Nephron progenitor cell (in vitro differentiated cells): ENCODE data around the gene ABCB8.
A peak's percentile ranks its signal among the peaks of the same experiment; 100 is the strongest.

Source experiments
- DNase-seq: peaks from one replicate; pipeline ENCODE4 v3.0.0; 2021
- H3K27ac Mint-ChIP-seq: 2 replicates; pipeline ENCODE4 v1.8.0; 2021; ENCODE audit warnings: mild to moderate bottlenecking, moderate library complexity, mixed read lengths
- H3K27me3 Mint-ChIP-seq: 2 replicates; pipeline ENCODE4 v1.8.0; 2021; ENCODE audit warnings: mild to moderate bottlenecking, low read depth, mixed read lengths; ENCODE audit not compliant: poor library complexity
- H3K36me3 Mint-ChIP-seq: 2 replicates; pipeline ENCODE4 v1.8.0; 2021; ENCODE audit warnings: low read depth, mixed read lengths
- H3K4me1 Mint-ChIP-seq: 2 replicates; pipeline ENCODE4 v1.8.0; 2021; ENCODE audit warnings: mixed read lengths
- H3K4me3 Mint-ChIP-seq: 2 replicates; pipeline ENCODE4 v1.8.0; 2021; ENCODE audit warnings: mild to moderate bottlenecking, moderate library complexity, mixed read lengths
- H3K9me3 Mint-ChIP-seq: 2 replicates; pipeline ENCODE4 v1.8.0; 2021; ENCODE audit warnings: mild to moderate bottlenecking, moderate library complexity, mixed read lengths
- CTCF ChIP-seq: fragments of 200-600 bp; sonication (generic); IDR thresholded peaks from 2 replicates; pipeline ENCODE4 v1.5.0; 2021; ENCODE audit warnings: antibody characterized with exemption

Gene ABCB8

GRCh38 chr7:150983893-150984368 lies 44.3 kb upstream of the ABCB8 start:
- no peak overlapping the region for H3K4me3 Mint-ChIP-seq
- TF ChIP-seq CTCF: no peak
- H3K27me3 Mint-ChIP-seq: peaks cover 47% of the 10 kb centered on the region

GRCh38 chr7:150986099-150986512 lies 42.1 kb upstream of the ABCB8 start:
- Mint-ChIP-seq H3K4me1 (peaks cover 46% of the 10 kb centered on the region), H3K9me3 (peaks cover 10% of the 10 kb centered on the region), H3K4me3 (no peak overlapping the region), H3K27me3 (peaks cover 47% of the 10 kb centered on the region), H3K27ac (no peak overlapping the region), H3K36me3 (no peaks in the 10 kb centered on the region)
- DNase-seq: peak; percentile 78
- TF ChIP-seq CTCF: peak; percentile 75

More at GRCh38 chr7:150983893-150984368, 44.3 kb upstream of the ABCB8 start:
- Mint-ChIP-seq H3K9me3 (no peaks in the 10 kb centered on the region), H3K4me1 (peaks cover 55% of the 10 kb centered on the region), H3K36me3 (no peaks in the 10 kb centered on the region), H3K27ac (no peak overlapping the region)
- DNase-seq: peak; percentile 76

- no peak overlapping the region for H3K4me3 Mint-ChIP-seq
- peaks cover 46% of the 10 kb centered on the region for H3K27me3 Mint-ChIP-seq
- no peak for DNase-seq
- no peaks in the 10 kb centered on the region for H3K36me3 Mint-ChIP-seq
- H3K27ac Mint-ChIP-seq: no peak overlapping the region
- TF ChIP-seq CTCF: no peak
- H3K4me1 Mint-ChIP-seq: peaks cover 42% of the 10 kb centered on the region
- H3K9me3 Mint-ChIP-seq: peaks cover 11% of the 10 kb centered on the region
These were observed 41.7 kb upstream of the ABCB8 start for GRCh38 chr7:150986556-150986955.

- H3K4me1 Mint-ChIP-seq: peaks cover 49% of the 10 kb centered on the region
- TF ChIP-seq CTCF: peak; percentile 91
- DNase-seq: peak; percentile 91
- peak overlapping the region; percentile 70 for H3K4me3 Mint-ChIP-seq
- peaks cover 34% of the 10 kb centered on the region for H3K27me3 Mint-ChIP-seq
- peaks cover 11% of the 10 kb centered on the region for H3K9me3 Mint-ChIP-seq
- peak overlapping the region; percentile 19 for H3K27ac Mint-ChIP-seq
- no peaks in the 10 kb centered on the region for H3K36me3 Mint-ChIP-seq
These were observed 39.7 kb upstream of the ABCB8 start for GRCh38 chr7:150988230-150989226.

GRCh38 chr7:150989456-150989855 lies 38.8 kb upstream of the ABCB8 start:
- H3K9me3 Mint-ChIP-seq: peaks cover 11% of the 10 kb centered on the region
- no peak overlapping the region for H3K4me3 Mint-ChIP-seq
- H3K27ac Mint-ChIP-seq: no peak overlapping the region
- H3K27me3 Mint-ChIP-seq: peaks cover 27% of the 10 kb centered on the region
- no peak for DNase-seq
- H3K4me1 Mint-ChIP-seq: peaks cover 57% of the 10 kb centered on the region
- no peak for TF ChIP-seq CTCF
- no peaks in the 10 kb centered on the region for H3K36me3 Mint-ChIP-seq
